GM12891 (cell line): ENCODE data around the gene STON2.

Source experiments
- POLR2A ChIP-seq: IDR thresholded peaks from 2 replicates; pipeline ENCODE4 v1.6.1; 2011; ENCODE audit warnings: low read depth, low read length, control low read depth
- POLR2AphosphoS5 ChIP-seq: IDR thresholded peaks from 2 replicates; pipeline ENCODE4 v1.6.1; 2011; ENCODE audit warnings: low read depth, low read length, control low read depth
- SPI1 ChIP-seq: IDR thresholded peaks from 2 replicates; pipeline ENCODE4 v1.6.1; 2011; ENCODE audit warnings: low read depth, low read length, control low read depth

GRCh38 chr14:81449576-81449975, 49.5 kb upstream of the STON2 start:
- TF ChIP-seq POLR2AphosphoS5 (no peak), SPI1 (no peak), POLR2A (no peak)
